ENCODE measurements around the gene S100A8. TPM values are rescaled to one million over a fixed set of nuclear protein-coding genes. Genes with fewer than 3 reads are reported as not detected.
A peak's percentile ranks its signal among the peaks of the same experiment; 100 is the strongest.

Gene S100A8
- polyA plus RNA-seq, 3 donors, result 4,193 to 30,135 (median 27,689) TPM

DNA sequence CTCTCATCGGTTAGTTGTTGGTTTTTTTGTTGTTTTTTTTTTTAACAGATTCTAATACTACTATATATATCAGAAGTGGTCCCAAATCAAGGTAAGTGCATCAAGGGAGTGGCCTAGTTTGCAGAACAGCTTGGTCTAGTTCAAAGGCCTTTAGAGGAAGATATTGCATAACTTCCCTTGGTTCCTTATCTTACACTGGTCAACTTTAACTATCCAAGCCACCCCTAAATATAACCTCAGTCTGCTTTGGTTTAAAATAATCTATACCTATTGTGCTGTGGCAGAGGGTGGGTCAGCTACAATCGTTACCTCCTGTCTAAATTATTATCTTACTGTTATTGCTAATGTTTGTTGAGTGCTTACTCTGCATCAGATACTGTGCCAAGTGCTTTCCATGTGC lies 22.4 kb downstream of the S100A8 start:
- WGBS (ENCODE audit: insufficient coverage), result no CpG with 5 or more reads among the region's 2 CpGs

DNA sequence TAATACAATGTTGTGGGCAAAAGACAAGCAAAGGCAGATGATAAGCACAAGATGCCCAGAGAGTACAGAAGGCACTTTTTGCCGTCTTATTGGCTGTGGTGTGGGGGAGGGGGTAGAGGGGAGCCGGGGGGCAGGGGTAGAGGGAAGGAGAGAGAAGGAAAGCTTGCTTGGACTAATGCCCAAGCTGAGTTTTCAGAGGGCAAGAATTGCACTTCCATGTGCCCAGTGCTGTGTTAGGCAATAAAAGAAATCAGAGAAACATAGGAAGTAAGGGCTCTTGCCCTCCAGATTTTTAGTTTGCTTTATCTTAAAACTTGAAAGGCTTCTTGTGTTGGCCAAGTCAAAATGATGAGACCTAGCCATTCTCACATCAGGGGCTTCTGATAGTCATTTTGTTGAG lies 23.8 kb downstream of the S100A8 start:
- peaks cover 0 to 6% (median 1%) of the 10 kb centered on the region in 7 donors for H3K9me3 Mint-ChIP-seq
- peak overlapping the region; percentile 20 for H2AFZ ChIP-seq (ENCODE audit: insufficient read depth, low read depth, low read length, poor library complexity, severe bottlenecking)
- H3K27ac Mint-ChIP-seq, result peak overlapping the region; percentile 70 to 98 (median 94)
- peaks cover 9 to 21% of the 10 kb centered on the region in 2 donors for H3K36me3 Mint-ChIP-seq
- no peaks in the 10 kb centered on the region for H3K27me3 ChIP-seq (ENCODE audit: control insufficient read depth in 2 of 2, insufficient read depth in 2 of 2, low read length in 2 of 2)
- H3K4me1 ChIP-seq (ENCODE audit: control insufficient read depth in 1 of 2, insufficient read depth in 2 of 2, low read length in 2 of 2), result peaks cover 99 to 100% of the 10 kb centered on the region in 2 donors
- peaks cover 56% of the 10 kb centered on the region for H3K79me2 ChIP-seq (ENCODE audit: insufficient read depth, low read length)
- H3K4me1 Mint-ChIP-seq, result peaks cover 99% of the 10 kb centered on the region
- no peaks in the 10 kb centered on the region for H3K36me3 ChIP-seq (replicated peaks in 1 of 2; ENCODE audit: control insufficient read depth in 1 of 2, insufficient read depth in 2 of 2, low read length in 2 of 2)
- intact Hi-C loops (cut with micrococcal nuclease), result loop anchor here in 1 of 2 donors (10.0 kb wide), 1 partner anchor 208 kb away; no protein-coding TSS in a partner anchor
- WGBS (ENCODE audit: insufficient coverage), result 0% methylated on average over 1 of the region's 2 CpGs
- H3K27ac ChIP-seq (ENCODE audit: low read depth in 1 of 2, low read length in 2 of 2), result peak overlapping the region; percentile 78 to 85
- peak overlapping the region in 1 of 2 donors; percentile 32 for H3K4me3 Mint-ChIP-seq
- H3K27me3 Mint-ChIP-seq (ENCODE audit: low read depth in 3 of 3), result peaks cover 0 to 1% (median 0%) of the 10 kb centered on the region in 3 donors
- TF ChIP-seq, protein P1, sequence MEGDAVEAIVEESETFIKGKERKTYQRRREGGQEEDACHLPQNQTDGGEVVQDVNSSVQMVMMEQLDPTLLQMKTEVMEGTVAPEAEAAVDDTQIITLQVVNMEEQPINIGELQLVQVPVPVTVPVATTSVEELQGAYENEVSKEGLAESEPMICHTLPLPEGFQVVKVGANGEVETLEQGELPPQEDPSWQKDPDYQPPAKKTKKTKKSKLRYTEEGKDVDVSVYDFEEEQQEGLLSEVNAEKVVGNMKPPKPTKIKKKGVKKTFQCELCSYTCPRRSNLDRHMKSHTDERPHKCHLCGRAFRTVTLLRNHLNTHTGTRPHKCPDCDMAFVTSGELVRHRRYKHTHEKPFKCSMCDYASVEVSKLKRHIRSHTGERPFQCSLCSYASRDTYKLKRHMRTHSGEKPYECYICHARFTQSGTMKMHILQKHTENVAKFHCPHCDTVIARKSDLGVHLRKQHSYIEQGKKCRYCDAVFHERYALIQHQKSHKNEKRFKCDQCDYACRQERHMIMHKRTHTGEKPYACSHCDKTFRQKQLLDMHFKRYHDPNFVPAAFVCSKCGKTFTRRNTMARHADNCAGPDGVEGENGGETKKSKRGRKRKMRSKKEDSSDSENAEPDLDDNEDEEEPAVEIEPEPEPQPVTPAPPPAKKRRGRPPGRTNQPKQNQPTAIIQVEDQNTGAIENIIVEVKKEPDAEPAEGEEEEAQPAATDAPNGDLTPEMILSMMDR (IDR thresholded peaks at IDR 0.05), result no peak
- no peak overlapping the region for H3K9ac ChIP-seq (ENCODE audit: insufficient read depth, low read length, poor library complexity, severe bottlenecking)
- H3K4me3 ChIP-seq (replicated peaks in 1 of 3; ENCODE audit: low read depth in 2 of 3, low read length in 3 of 3), result peak overlapping the region in 1 of 3 experiments; percentile 54
- DNase-seq, result peak in 1 of 3 donors; percentile 41
- no peaks in the 10 kb centered on the region for H3K9me3 ChIP-seq (replicated peaks in 1 of 2; ENCODE audit: control insufficient read depth in 1 of 2, insufficient read depth in 1 of 2, low read length in 2 of 2)
- H4K20me1 ChIP-seq (ENCODE audit: insufficient read depth, low read length), result no peaks in the 10 kb centered on the region
- H3K4me2 ChIP-seq (replicated peaks; ENCODE audit: extremely low read depth, low read length, poor library complexity, severe bottlenecking), result peak overlapping the region; percentile 54

More for the DNA sequence above, 22.4 kb downstream of the S100A8 start:
- intact Hi-C loops (cut with micrococcal nuclease), result loop anchor here in 1 of 2 donors (10.0 kb wide), 1 partner anchor 206 kb away; no protein-coding TSS in a partner anchor
- Histone ChIP-seq H3K27ac (ENCODE audit: low read depth in 1 of 2, low read length in 2 of 2) (peak overlapping the region; percentile 18 to 85), H3K4me1 (ENCODE audit: control insufficient read depth in 1 of 2, insufficient read depth in 2 of 2, low read length in 2 of 2) (peaks cover 98 to 100% of the 10 kb centered on the region in 2 donors), H3K27me3 (ENCODE audit: control insufficient read depth in 2 of 2, insufficient read depth in 2 of 2, low read length in 2 of 2) (no peaks in the 10 kb centered on the region), H3K9me3 (replicated peaks in 1 of 2; ENCODE audit: control insufficient read depth in 1 of 2, insufficient read depth in 1 of 2, low read length in 2 of 2) (no peaks in the 10 kb centered on the region), H3K4me2 (replicated peaks; ENCODE audit: extremely low read depth, low read length, poor library complexity, severe bottlenecking) (peak overlapping the region; percentile 54), H4K20me1 (ENCODE audit: insufficient read depth, low read length) (no peaks in the 10 kb centered on the region), H3K79me2 (ENCODE audit: insufficient read depth, low read length) (peaks cover 55% of the 10 kb centered on the region), H2AFZ (ENCODE audit: insufficient read depth, low read depth, low read length, poor library complexity, severe bottlenecking) (no peak overlapping the region), H3K4me3 (replicated peaks in 1 of 3; ENCODE audit: low read depth in 2 of 3, low read length in 3 of 3) (peak overlapping the region in 1 of 3 experiments; percentile 54), H3K36me3 (replicated peaks in 1 of 2; ENCODE audit: control insufficient read depth in 1 of 2, insufficient read depth in 2 of 2, low read length in 2 of 2) (no peaks in the 10 kb centered on the region), H3K9ac (ENCODE audit: insufficient read depth, low read length, poor library complexity, severe bottlenecking) (no peak overlapping the region)
- Mint-ChIP-seq H3K36me3 (peaks cover 14 to 20% of the 10 kb centered on the region in 2 donors), H3K4me3 (peak overlapping the region in 1 of 2 donors; percentile 63), H3K27ac (peak overlapping the region; percentile 70 to 92 (median 84)), H3K4me1 (peaks cover 96% of the 10 kb centered on the region), H3K9me3 (peaks cover 0 to 6% (median 1%) of the 10 kb centered on the region in 7 donors), H3K27me3 (ENCODE audit: low read depth in 3 of 3) (peaks cover 0 to 1% (median 0%) of the 10 kb centered on the region in 3 donors)
- TF ChIP-seq, protein P1 (IDR thresholded peaks at IDR 0.05), result no peak
- peak in 1 of 3 donors; percentile 72 for DNase-seq

All from CD14-positive monocyte (primary cell).